ENCODE data around the gene GYS2.
"Not testable (repeated sequence)": the region's sequence is repeated elsewhere in the genome, so short reads cannot be mapped to it uniquely, and the experiment has no call there.

Gene GYS2

DNA sequence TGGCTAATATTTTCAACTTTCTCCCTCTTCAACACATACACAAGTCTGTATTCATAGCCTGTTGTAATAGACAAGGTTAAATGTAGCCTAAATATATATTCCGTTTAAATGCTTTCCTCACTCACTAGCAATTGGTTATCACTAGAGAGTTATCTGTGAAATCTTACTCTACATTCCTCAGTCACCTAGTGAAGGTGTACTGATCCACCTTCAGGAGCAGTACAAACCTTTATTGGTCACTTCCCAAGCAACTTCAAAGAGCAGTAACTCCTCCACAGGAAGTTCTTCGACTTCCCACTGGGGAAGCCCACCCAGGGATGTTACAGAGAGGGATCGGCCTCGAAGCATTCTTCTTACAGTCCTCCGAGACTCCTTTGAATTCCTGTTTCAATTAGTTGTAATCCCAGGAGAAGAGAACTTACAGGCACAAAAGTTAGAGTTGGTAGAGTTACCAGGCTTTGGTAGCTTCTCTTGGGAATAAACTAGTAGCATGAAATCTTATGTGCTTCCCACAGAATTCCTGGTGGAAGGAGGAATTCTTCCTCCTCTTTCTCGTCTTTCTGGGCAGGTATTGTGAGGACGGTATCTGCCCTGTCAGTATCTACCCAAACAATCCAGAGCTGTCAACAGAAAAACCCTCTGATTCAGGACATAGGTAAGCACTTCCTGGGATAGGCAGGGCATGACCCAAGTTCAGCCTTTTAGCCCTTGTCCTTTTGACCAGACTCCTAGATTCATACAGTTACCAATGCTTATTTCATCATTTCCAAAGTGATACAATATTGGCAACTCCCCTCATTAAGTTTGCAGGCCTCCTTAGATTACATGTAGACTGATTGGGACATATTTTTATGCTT is at the start of gene GYS2:
Gene GYS2, minus strand, starts transcription at position 603 of the 857 bp plus-strand sequence. Its CDS starts 255 bp downstream, at position 348.
- DNase-seq, result no peak

DNA sequence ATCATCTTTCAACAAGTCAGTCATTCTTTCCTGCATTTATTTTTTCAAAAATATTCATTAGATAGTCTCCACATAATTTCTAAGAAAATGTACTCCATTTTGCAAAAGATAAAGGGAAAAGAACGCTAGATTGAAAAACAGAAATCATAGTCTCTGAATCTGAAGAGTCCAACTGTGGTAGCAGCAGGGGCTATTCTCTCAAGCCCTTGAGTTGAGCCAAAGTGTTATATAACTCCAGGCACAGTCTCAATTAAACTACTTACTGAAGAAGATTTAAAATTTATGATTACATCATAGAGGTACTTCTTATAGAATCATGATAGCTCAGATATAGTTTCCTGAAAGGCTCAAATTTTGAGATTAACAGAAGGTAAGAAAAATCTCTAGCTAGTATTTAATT is 47.2 kb upstream of the GYS2 start:
- DNase-seq, result no peak

DNA sequence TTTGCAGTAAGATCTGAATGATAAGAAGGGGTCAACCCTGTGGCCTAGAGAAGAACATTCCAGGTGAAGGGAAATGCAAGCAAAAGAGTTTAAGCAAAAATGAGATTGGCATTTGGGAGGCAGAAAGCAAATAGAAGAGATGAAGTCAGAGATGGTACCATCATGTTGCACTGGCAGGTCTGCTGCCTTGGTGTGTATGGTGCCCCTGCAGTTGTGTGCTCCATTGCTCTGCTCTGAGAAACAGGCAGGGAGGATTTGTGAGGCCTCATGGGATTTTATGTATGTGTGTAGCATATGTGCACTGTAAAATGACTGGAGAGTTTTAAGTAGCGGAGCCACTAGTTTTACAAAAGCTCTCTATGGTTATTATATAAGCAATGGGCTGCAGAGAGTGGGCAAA is 46.4 kb upstream of the GYS2 start:
- no peak for DNase-seq

- no peak for DNase-seq
Measured at GRCh38 chr12:21649034-21649433, 44.4 kb upstream of the GYS2 start.

GRCh38 chr12:21648378-21648777 is 43.7 kb upstream of the GYS2 start:
- DNase-seq, result no peak

DNA sequence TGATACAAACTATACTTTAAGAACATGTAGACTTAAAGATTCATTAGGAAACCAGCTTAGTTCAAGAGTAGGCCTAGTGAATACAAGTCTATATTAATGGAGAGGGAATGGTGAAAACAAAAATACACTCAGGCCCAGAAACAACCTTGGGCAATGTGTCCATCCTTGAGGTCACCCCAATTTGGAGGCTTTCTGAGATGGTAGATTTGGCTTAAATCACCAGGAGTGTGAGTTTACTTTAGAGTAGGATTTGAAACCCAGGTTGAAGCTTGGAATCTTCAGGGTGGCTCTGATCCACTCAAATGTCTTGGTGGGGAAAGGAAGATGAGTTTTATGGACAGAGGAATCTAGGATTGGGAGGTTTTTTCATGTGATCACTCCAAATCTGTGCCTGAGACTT is 42.5 kb upstream of the GYS2 start:
- DNase-seq, result no peak

DNA sequence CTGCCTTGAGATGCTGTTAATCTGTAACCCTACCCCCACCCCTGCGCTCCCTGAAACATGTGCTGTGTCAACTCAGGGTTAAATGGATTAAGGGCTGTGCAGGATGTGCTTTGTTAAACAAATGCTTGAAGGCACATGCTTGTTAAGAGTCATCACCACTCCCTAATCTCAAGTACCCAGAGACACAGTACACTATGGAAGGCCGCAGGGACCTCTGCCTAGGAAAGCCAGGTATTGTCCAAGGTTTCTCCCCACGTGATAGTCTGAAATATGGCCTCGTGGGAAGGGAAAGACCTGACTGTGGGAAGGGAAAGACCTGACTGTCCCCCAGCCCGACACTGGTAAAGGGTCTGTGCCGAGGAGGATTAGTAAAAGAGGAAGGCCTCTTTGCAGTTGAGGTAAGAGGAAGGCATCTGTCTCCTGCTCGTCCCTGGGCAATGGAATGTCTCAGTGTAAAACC is 40.4 kb upstream of the GYS2 start:
- not testable (repeated sequence) for DNase-seq

GRCh38 chr12:21644516-21644915 is 39.9 kb upstream of the GYS2 start:
- no peak for DNase-seq

GRCh38 chr12:21643758-21644157 is 39.1 kb upstream of the GYS2 start:
- DNase-seq, result no peak

- DNase-seq, result no peak
Measured at GRCh38 chr12:21642707-21643389, 38.2 kb upstream of the GYS2 start.

- no peak for DNase-seq
Measured at GRCh38 chr12:21638054-21638891, 33.6 kb upstream of the GYS2 start.

GRCh38 chr12:21634245-21634644 is 29.6 kb upstream of the GYS2 start:
- no peak for DNase-seq

DNA sequence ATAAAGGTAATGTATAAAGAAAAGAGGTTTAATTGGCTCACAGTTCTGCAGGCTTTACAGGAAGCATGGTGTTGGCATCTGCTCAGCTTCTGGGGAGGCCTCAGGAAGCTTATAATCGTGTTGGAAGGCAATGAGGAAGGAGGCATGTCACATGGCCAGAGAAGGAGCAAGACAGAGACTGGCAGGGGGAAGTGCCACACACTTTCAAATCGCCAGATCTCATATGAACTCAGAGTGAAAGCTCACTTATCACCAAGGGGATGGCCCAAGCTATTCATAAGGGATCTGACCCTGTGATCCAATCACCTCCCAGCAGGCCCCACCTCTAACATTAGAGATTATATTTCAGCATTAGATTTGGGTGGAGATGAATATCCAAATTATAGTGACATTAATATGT is 26.7 kb upstream of the GYS2 start:
- DNase-seq, result no peak

DNA sequence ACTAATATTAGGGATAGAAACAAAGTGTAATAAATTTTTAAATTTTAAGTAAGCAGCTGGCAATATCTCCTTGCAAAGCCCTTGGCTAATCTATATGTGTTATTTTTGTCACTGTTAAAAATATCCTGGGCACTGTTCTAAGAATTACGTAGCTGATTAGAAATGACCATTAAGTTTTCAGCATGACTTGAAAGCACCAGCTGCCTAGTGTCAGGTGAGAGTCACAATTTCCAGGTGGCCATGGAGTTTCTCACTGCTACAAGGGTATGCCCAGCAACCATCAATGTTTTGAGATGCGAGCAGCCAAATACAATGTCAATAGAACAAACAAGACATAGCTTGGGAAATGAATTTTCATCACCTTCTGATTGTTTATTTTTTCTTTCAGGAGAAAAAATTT is 23.3 kb upstream of the GYS2 start:
- no peak for DNase-seq

- DNase-seq, result no peak
Measured at GRCh38 chr12:21618566-21618965, 13.9 kb upstream of the GYS2 start.

DNA sequence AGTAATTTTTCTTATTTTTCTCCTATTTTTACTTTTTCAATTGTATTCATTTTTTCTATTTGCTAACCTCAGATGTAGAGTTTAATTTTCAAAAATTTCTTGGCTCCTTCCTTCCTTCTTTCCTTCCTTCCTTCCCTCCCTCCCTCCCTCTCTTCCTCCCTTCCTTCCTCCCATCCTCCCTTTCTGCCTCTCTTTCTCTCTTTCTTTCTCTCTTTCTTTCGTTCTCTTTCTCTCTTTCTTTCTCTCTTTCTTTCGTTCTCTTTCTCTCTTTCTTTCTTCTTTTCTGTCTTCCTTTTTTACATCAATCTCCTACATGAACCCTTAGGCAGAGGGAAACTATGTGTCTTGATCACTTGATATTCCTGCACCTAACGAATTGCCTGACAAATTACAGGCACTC is 12.4 kb upstream of the GYS2 start:
- no peak for DNase-seq

- DNase-seq, result no peak
Measured at GRCh38 chr12:21615431-21615830, 10.8 kb upstream of the GYS2 start.

DNA sequence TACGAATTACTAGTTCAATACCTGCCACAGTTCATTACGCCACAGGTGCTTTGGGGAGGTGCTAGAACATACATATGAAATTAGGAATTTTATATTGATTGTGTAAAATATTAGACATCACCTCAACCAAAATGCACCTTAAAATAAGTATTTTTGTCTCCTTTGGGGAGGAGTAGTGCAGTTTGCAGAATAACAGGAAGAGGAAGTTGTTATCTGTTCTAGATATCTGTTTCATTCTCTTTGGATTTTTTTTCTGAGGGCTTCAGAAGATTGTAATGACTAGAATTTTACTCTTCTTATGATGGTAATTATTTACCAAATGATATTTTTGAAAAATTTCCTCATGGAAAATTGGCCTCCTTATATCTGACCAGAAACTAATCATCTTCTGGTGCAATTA is 9.9 kb upstream of the GYS2 start:
- DNase-seq, result no peak

DNA sequence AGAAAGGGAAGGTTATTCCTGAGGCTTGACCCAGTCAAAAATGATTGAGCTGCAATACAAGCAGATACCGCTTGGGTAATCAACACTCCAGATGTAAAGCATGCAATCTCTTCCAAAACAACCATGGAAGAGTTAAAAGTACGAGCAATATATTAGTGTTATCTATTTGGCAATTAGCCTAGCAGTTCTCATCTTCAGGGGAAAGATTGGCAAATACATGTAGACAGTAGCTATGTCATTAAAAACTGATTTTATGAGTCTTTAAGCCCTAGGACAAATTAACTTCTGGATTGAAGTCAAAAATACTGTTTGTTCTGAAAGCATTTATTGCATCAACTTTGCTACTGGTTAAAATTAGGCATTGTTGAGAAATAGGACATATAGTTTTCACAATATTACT is 9.3 kb upstream of the GYS2 start:
- DNase-seq, result no peak

- DNase-seq, result no peak
Measured at GRCh38 chr12:21608196-21608595, 3.5 kb upstream of the GYS2 start.

GRCh38 chr12:21607701-21608100 is 3.1 kb upstream of the GYS2 start:
- DNase-seq, result no peak

DNA sequence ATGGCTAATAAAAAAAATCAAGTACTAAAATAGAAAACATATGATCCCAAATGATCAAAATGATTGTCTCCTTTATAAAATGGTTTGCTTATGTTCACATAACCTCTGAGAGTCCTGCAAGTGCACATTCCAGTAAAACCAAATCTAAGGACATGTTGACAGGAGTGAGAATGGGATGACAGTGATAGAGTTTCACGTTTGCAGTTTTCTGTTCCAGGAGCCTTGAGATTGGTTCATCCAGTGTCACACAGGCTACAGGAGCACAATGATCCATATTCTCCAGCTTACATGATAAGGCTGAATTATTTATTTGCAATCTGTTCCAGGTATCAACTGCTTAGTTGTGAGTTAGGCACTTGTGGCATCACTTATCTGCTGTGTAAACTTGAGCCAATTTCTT is 1.5 kb upstream of the GYS2 start:
- no peak for DNase-seq

GRCh38 chr12:21602774-21603173 is 1.9 kb downstream of the GYS2 start:
- no peak for DNase-seq

Data from NCI-H2171 treated with DMSO at 0.1 percent for 48 hours (cell line).